Parathyroid adenoma (tissue), 2 donors: Measurements from ENCODE around the gene MTTP.

Source experiments
- H2AFZ ChIP-seq: fragments of 300-600 bp; sonication (generic); one replicate; pipeline ENCODE4 v1.7.0; 2017; ENCODE audit warnings: antibody characterized with exemption, mild to moderate bottlenecking
- H3K27ac ChIP-seq: fragments of 300-600 bp; sonication (generic); one replicate; pipeline ENCODE4 v1.7.0; 2017
- H3K27me3 ChIP-seq: fragments of 300-600 bp; sonication (generic); one replicate; pipeline ENCODE4 v1.7.0; 2017; ENCODE audit warnings: low read length; ENCODE audit not compliant: control insufficient read depth, insufficient read depth
- H3K36me3 ChIP-seq: fragments of 300-600 bp; sonication (generic); one replicate; pipeline ENCODE4 v1.7.0; 2017; ENCODE audit warnings: low read length; ENCODE audit not compliant: control insufficient read depth, insufficient read depth
- H3K4me1 ChIP-seq: fragments of 300-600 bp; sonication (generic); one replicate; pipeline ENCODE4 v1.7.0; 2017; ENCODE audit warnings: control low read depth
- H3K4me2 ChIP-seq: fragments of 300-600 bp; sonication (generic); one replicate; pipeline ENCODE4 v1.7.0; 2017; ENCODE audit warnings: low read length
- H3K4me3 ChIP-seq: fragments of 300-600 bp; sonication (generic); one replicate; pipeline ENCODE4 v1.7.0; 2017; ENCODE audit warnings: low read depth, low read length
- H3K79me2 ChIP-seq: fragments of 300-600 bp; sonication (generic); one replicate; pipeline ENCODE4 v1.7.0; 2017; ENCODE audit warnings: control low read depth
- H3K9ac ChIP-seq: fragments of 300-600 bp; sonication (generic); one replicate; pipeline ENCODE4 v1.7.0; 2017; ENCODE audit warnings: mild to moderate bottlenecking
- H3K9me3 ChIP-seq: fragments of 300-600 bp; sonication (generic); one replicate; pipeline ENCODE4 v1.7.0; 2017; ENCODE audit warnings: low read length; ENCODE audit not compliant: control insufficient read depth
- CTCF ChIP-seq: fragments of 300-600 bp; sonication (generic); IDR thresholded peaks from one replicate; pipeline ENCODE4 v1.7.0; 2017; ENCODE audit warnings: antibody characterized with exemption, mild to moderate bottlenecking
- donor health status: primary hyperparathyroidism.

The MTTP gene

GRCh38 chr4:99634742-99635360, 60.2 kb downstream of the MTTP start:
- Histone ChIP-seq H3K27ac (no peak overlapping the region), H3K4me3 (no peak overlapping the region), H3K27me3 (no peaks in the 10 kb centered on the region), H2AFZ (no peak overlapping the region), H3K4me1 (no peaks in the 10 kb centered on the region), H3K4me2 (no peak overlapping the region), H3K36me3 (no peaks in the 10 kb centered on the region), H3K9ac (no peak overlapping the region), H3K9me3 (no peaks in the 10 kb centered on the region), H3K79me2 (no peaks in the 10 kb centered on the region)
- no peak for TF ChIP-seq CTCF

- H2AFZ ChIP-seq: no peak overlapping the region
- TF ChIP-seq CTCF: no peak
- no peaks in the 10 kb centered on the region for H3K79me2 ChIP-seq
- no peaks in the 10 kb centered on the region for H3K9me3 ChIP-seq
- no peak overlapping the region for H3K9ac ChIP-seq
- H3K27me3 ChIP-seq: no peaks in the 10 kb centered on the region
- no peaks in the 10 kb centered on the region for H3K4me1 ChIP-seq
- H3K4me3 ChIP-seq: no peak overlapping the region
- no peak overlapping the region for H3K27ac ChIP-seq
- no peak overlapping the region for H3K4me2 ChIP-seq
- H3K36me3 ChIP-seq: no peaks in the 10 kb centered on the region
Observed at GRCh38 chr4:99635601-99636000, 61.0 kb downstream of the MTTP start.

DNA sequence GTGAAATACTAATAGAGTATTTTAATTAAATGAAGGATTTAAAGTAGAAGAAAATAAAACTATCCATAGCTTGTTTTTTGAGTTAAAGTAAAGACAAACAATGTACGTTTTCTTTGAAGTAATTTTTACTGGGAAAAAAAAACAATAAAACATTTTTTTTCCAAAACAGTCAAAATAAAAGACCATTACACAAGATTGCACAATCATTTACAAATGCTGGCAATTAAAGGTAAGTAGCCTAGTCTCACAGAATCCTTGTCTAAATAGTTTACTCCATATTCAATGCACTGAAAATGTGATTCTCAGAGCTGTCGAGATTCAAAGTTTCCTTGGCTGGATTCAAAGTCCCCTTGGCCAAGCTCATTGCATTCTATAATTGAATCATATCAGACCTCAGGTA, 61.8 kb downstream of the MTTP start:
- Histone ChIP-seq H3K4me1 (no peaks in the 10 kb centered on the region), H3K79me2 (no peaks in the 10 kb centered on the region), H3K9ac (no peak overlapping the region), H3K27ac (no peak overlapping the region), H3K36me3 (no peaks in the 10 kb centered on the region), H2AFZ (no peak overlapping the region), H3K4me3 (no peak overlapping the region), H3K27me3 (no peaks in the 10 kb centered on the region), H3K4me2 (no peak overlapping the region), H3K9me3 (no peaks in the 10 kb centered on the region)
- no peak for TF ChIP-seq CTCF

DNA sequence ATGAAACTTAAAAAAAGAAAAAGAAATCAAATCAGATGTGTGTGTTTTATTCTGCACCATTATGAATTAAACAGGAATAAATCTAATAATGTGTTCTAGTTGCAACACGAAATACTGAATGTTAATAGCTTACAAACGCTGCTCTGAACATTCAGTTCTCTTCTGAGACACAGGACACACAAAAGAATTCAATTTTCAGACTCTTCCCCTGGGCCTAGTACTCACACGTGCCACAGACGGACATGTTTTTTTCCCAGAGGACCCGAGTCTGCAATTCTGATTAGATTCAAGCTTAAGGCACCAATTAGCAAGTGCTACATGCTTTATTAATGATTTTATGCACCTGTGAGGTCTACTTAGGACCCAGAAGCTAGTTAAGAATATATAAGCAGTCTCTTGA, 62.5 kb downstream of the MTTP start:
- Histone ChIP-seq H3K79me2 (no peaks in the 10 kb centered on the region), H3K27ac (no peak overlapping the region)
- TF ChIP-seq CTCF: no peak

DNA sequence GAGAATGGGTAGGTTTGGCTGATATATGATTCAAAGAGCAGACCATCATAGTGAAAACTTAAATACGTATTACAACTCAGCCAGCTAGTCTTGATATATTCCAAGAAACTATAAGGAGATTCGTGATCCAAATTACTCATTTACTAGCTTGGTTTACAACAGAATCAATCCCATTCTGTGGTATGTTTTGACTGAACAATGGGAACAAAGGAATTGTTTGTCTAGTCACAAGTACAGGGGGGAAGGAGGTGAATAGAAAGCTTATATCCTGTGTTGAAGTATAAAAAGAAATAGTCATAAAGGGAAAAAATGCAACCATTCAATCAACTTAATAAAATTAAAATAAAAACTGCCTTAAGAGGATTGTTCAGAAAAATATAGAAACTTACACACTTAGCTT, 66.1 kb downstream of the MTTP start:
- no peak for TF ChIP-seq CTCF
- no peak overlapping the region for H3K4me3 ChIP-seq

More for the DNA sequence above, 62.5 kb downstream of the MTTP start:
- no peaks in the 10 kb centered on the region for H3K4me1 ChIP-seq
- H3K4me3 ChIP-seq: no peak overlapping the region
- H2AFZ ChIP-seq: no peak overlapping the region
- no peaks in the 10 kb centered on the region for H3K27me3 ChIP-seq
- H3K4me2 ChIP-seq: no peak overlapping the region
- no peaks in the 10 kb centered on the region for H3K36me3 ChIP-seq
- no peak overlapping the region for H3K9ac ChIP-seq
- no peaks in the 10 kb centered on the region for H3K9me3 ChIP-seq

More for the DNA sequence above, 66.1 kb downstream of the MTTP start:
- Histone ChIP-seq H2AFZ (no peak overlapping the region), H3K9me3 (no peaks in the 10 kb centered on the region), H3K4me1 (no peaks in the 10 kb centered on the region), H3K9ac (no peak overlapping the region), H3K4me2 (no peak overlapping the region), H3K27me3 (no peaks in the 10 kb centered on the region), H3K27ac (no peak overlapping the region), H3K36me3 (no peaks in the 10 kb centered on the region), H3K79me2 (no peaks in the 10 kb centered on the region)
